Sigmoid colon (tissue), 4 donors: ENCODE results near the gene SEC23A.
"Not testable (repeated sequence)": the region's sequence is repeated elsewhere in the genome, so short reads cannot be mapped to it uniquely, and the experiment has no call there.

ENCODE experiments used
- EP300 ChIP-seq, 4 donors: sonication (generic); formaldehyde crosslinking; IDR thresholded peaks; one replicate each; pipeline ENCODE4 v1.6.1; 2017; ENCODE audit warnings: antibody characterized with exemption in 4 of 4
- POLR2A ChIP-seq, 2 donors: fragments of 450-650 bp; IDR thresholded peaks; one replicate each; pipeline ENCODE4 v1.6.1; 2016; ENCODE audit warnings: antibody characterized with exemption in 2 of 2, mild to moderate bottlenecking in 2 of 2, moderate library complexity in 2 of 2
- TF ChIP-seq, protein P1 (sequence below), 4 experiments: fragments of 450-650 bp in 3 of 4; fragments of 200-600 bp in 1 of 4; IDR thresholded peaks; one replicate each; pipeline ENCODE4 v1.5.1; 2016 to 2019; ENCODE audit warnings: antibody characterized with exemption in 4 of 4, mild to moderate bottlenecking in 3 of 4, moderate library complexity in 2 of 4

DNA sequence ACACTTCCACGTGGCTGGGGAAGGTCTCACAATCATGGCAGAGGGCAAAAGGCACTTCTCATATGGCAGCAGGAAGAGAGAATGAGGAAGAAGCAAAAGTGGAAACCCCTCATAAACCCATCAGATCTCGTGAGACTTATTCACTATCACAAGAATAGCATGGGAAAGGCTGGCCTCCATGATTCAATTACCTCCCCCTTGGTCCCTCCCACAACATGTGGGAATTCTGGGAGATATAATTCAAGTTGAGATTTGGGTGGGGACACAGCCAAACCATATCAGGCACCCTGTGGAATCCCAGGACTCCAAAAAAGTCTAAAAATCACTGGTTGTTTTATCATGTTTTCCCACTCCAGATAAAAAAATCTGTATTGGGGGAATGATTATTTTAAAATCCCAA is 40.2 kb upstream of the SEC23A start:
- not testable (repeated sequence) for TF ChIP-seq POLR2A, EP300 (IDR thresholded peaks at IDR 0.05)
- TF ChIP-seq, protein P1, sequence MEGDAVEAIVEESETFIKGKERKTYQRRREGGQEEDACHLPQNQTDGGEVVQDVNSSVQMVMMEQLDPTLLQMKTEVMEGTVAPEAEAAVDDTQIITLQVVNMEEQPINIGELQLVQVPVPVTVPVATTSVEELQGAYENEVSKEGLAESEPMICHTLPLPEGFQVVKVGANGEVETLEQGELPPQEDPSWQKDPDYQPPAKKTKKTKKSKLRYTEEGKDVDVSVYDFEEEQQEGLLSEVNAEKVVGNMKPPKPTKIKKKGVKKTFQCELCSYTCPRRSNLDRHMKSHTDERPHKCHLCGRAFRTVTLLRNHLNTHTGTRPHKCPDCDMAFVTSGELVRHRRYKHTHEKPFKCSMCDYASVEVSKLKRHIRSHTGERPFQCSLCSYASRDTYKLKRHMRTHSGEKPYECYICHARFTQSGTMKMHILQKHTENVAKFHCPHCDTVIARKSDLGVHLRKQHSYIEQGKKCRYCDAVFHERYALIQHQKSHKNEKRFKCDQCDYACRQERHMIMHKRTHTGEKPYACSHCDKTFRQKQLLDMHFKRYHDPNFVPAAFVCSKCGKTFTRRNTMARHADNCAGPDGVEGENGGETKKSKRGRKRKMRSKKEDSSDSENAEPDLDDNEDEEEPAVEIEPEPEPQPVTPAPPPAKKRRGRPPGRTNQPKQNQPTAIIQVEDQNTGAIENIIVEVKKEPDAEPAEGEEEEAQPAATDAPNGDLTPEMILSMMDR (IDR thresholded peaks at IDR 0.05): not testable (repeated sequence)
